HG02938 (cell line): ENCODE data around the gene TKTL1.

ENCODE experiments used
- ATAC-seq: cut with Tn5 transposase; IDR thresholded peaks from one replicate; pipeline ENCODE4 v1.9.1; 2021; ENCODE audit warnings: mild to moderate bottlenecking, moderate library complexity; ENCODE audit not compliant: unreplicated experiment

TKTL1 gene

GRCh38 chrX:154358829-154359228 lies 63.2 kb downstream of the TKTL1 start:
- no peak for ATAC-seq

- no peak for ATAC-seq
Measured at GRCh38 chrX:154359362-154360154, 64.0 kb downstream of the TKTL1 start.

GRCh38 chrX:154360155-154360713 lies 64.6 kb downstream of the TKTL1 start:
- ATAC-seq = no peak

DNA sequence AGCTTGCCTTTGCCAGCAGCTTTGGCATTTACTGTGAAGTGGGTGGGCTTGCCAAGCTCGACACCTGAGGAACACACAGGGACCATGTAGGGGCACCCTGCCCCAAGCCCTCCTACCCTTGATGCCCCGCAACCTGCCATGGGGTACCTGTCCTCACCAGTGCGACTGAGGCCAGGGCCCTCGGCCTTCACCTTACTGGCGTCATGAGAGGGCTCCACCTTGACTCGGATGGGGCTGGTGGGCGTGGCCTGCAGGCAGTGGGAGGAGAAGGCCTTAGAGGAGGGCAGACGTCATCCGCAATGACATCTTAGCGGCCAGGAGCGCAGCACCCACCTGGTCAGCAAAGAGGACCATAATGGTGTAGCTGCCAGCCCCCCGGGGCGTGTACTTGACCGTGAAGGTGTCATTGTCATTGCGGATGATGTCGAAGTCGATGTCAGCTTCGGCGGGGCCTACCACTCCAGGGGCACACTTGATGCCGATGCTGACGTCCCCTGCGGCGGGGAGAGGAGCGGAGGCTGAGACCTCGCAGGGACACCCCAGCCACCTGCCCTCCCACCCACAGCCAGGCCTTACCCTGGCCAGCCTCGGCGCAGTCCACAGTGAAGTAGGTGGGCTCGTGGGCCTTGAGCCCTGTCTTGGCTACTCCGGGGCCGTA lies 66.6 kb downstream of the TKTL1 start:
- ATAC-seq = no peak

DNA sequence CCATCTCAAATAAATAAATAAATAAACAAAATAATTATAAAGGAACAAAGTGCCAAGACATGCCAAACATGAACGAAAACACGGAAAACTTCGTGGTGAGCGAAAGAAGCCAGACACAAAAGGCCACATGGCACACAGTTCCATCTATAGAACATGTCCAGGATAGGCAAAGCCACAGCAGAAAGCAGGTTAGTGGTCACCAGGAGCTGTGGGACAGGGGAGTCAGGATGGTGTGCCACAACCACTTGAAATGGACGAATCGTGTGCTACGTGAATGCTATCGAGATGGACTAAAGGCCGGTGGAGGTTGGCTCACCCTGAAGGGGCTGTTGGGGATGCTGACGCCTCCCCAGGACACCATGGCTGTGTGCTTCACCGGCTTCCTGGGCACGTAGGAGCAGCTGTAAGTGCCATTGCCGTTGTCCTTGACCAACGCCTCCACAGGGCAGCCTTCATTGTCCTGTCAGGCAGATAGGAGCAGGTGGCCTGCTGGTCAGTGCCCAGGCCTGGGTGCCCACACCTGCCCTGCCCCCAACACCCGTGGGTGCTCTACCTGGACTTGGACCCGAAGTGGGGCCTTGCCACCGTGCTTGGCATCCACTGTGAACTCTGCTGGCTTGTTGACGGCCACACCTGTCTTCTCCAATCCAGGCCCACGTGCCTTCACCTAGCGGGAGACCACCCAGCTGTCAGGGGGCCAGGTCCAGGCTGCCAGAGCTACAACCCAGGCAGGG lies 68.3 kb downstream of the TKTL1 start:
- no peak for ATAC-seq

DNA sequence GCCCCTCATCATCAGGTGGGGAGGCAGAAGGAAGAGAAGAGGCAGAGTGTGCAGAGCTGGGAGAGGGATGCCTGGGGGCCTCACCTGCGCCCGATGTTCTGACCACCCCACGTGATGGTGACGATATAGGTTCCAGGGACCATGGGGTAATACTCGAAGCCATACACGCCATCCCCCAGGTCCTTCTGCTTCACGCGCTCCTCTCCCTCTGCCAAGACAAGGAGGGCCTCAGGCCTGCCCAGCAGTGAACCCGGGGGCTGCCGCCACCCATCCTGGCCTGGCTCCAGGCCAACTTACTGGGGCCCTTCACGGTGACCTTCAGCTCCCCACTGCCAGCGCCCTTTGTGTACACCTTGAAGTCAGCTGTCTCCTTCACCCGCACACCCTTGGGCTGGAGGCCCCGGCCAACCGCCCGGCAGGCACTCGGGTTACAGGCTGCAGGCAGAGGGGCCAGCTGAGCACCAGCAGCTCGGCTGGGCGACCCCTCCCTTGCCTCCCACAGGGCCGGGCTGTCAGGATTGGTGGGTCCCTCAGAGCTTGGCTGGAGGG lies 69.5 kb downstream of the TKTL1 start:
- no peak for ATAC-seq

GRCh38 chrX:154365997-154366665 lies 70.5 kb downstream of the TKTL1 start:
- ATAC-seq = no peak

GRCh38 chrX:154366666-154367055 lies 71.1 kb downstream of the TKTL1 start:
- ATAC-seq = no peak

DNA sequence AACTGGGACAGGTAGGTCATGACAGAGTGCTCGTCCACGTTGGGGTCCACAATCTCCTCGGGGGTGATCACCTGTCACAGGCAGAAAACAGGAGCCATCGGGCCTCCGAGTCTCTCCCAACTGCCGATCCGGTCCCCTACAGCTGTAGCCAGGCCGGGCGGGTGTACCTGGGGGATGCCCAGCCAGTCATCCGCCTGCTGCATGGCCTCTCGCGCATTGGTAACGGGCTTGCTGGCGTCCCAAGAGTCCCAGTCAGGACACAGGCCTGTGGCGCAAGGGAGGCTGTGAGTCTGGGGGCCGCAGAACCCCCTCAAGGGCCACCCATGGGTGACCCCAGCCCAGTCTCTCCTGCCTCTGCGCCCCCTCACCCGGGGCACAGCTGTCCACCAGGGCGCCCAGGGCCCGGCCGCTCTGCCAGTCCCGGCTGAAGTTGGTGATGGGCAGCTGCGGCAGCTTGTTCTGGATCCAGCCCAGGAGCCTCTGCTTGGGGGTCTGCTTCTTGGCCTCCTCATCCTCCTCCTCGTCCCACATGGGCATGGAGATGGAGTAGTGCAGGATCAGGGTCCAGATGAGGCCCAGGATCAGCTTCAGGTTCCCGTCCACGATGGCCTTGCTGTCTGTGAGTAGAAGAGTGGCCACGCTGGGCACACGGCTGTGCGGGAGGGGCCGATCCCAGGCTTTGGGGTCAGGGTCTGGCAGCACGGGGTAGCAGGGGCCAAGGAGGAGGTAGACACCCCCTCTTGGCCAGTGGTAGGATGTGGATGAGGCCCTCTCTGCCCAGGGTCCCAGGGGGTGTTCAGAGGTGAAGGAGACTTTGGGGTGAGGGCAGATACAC lies 72.1 kb downstream of the TKTL1 start:
- ATAC-seq = no peak

DNA sequence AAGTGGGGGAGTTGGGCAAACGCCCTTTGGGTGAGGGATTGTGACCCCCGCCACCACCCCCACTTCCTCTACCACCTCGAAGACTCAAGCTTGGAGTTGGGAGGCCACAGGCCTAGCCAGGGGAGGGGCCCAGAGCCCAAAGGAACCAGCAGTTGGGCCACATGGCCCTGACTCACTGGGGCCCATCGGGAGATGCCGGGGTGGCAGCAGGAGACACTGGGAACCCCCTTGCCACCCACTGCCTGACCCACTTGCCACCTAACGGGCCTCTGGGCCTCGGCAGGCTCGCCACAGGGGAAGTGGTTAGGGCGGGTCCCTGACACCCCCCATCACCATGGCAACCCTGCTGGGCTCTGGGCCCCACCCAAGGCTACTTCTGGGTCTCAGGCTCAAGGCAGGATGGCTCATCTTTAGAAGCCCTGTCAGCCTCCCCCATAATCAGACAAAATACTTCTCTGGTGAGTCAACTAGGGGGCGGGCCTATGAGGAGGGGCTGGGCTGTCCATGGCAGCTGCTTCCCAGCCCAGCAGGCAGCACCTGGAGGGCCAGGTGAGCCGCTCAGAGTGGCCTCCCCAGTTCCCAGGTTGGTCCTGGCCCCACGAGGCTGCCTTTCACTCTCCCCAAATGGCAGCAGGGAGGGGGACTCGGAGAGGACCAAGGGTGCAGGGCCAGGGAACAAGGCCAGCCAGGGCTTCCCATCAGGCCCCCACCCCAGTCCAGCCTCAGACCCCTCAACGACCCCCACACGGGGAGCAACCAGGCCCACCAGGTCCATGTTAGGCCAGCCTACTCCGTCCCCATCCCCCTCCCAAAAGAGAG lies 73.2 kb downstream of the TKTL1 start:
- ATAC-seq = no peak

- no peak for ATAC-seq
Measured at GRCh38 chrX:154369449-154370299, 74.1 kb downstream of the TKTL1 start.

DNA sequence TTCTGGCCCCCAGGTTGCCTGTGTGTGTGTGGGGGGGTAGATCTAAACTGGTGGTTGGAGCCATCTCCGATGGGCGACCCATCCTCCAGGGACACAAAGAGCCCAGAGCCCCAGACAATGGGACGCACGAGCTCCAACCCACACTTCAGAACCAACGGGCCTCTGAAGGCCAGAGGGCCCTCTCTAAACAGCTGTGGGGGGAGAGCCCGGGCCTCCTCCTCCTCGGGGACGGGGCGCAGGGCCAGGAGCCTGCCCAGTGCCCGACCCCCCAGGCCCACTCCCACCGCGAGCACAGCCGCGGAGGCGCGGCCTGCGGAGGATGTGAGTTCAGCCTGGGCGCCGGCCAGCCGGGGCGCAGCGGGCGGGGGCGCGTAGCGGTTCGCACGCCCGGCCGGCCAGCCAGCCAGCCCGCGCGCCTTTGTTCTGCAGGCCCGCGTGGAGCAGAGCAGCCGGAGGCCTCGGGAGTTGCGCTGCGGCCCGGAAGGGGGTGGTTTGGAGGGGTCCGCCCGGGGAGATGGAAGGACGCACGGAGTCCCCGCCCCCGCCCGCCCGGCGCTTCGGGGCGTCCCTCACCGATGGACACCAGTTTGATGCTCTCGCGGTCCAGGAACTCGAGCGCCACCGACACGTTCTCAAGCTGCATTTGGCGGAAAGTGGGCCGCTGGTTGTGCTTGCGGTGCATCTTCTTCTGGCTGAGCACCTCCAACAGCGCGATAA lies 74.9 kb downstream of the TKTL1 start:
- no peak for ATAC-seq

DNA sequence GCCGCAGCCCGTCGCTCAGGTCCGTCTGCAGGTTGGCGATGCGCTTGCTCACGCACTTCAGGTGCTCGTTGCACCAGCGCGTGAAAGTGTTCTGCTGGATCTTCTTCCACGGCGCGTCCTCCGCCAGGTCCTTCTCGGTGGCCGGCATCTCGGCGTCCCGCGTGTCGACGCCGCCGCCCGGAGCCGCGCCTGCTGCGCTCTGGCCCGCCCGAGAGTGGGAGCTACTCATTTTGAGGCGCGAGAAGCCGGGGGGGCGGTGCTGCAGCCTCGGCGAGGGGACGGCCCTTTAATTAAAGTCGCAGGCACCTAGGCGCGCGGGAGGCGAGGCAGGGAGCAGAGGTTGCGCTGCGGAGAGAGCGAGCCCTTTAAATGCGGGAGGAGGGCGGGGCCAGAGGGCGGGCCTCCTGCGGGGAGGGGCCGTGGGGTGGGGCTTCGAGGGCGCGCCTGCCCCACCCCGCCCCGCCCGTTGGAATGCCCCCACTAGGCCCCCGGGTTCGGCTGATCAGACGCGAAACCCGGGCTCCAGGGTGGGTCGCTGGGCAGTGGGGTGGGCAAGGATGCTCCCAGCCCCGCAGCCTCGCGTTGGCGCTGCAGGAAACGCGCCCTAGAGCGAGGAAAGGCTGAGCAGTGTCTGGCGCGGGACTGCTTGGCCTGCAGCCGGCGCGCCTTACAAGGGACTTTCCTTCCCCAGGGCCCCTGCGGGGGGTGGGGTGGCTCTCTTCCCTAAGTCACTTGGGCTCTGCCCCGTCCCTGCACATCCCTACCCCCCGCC lies 75.6 kb downstream of the TKTL1 start:
- ATAC-seq = peak; percentile 58

GRCh38 chrX:154371789-154372300 lies 76.2 kb downstream of the TKTL1 start:
- peak; percentile 4 for ATAC-seq

- ATAC-seq = no peak
Measured at GRCh38 chrX:154372612-154373022, 77.0 kb downstream of the TKTL1 start.
